Mammary epithelial cell (primary cell): Measurements from ENCODE around the gene ADAMTS17.

Experiments used
- CTCF ChIP-seq, 2 donors: IDR thresholded peaks in 1 of 2; conservative IDR thresholded peaks in 1 of 2; 2 replicates each; pipeline ENCODE4 v1.5.1; 2011 to 2012; ENCODE audit warnings: inconsistent platforms in 2 of 2, low read length in 2 of 2, mild to moderate bottlenecking in 2 of 2, control low read depth in 1 of 2, low read depth in 1 of 2; ENCODE audit not compliant: insufficient read depth in 1 of 2; ENCODE audit errors: extremely low read depth in 1 of 2
- EZH2 ChIP-seq: IDR thresholded peaks from 2 replicates; pipeline ENCODE4 v1.6.1; 2012; ENCODE audit warnings: low read length, inconsistent platforms, borderline replicate concordance

DNA sequence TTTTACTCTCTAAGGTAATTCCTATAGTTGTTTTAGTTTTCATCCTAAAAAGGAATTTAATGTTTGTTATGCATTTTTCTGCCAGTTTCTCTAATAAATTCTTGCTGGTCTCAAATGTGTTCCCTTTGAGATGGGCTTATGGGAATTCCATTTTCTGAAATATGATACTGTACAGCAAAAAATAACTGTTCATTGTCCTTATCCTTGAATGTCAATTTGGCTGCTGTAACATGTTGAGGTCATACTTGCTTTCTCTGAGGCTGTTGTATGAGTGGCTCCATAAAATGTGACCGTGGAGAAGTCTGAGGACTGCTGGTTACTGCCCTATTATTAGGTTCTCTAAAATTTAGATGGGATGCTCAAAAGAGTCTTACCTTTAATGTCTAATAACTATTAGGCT is 266.5 kb downstream of the ADAMTS17 start:
- TF ChIP-seq CTCF (conservative IDR thresholded peaks at IDR 0.05 in 1 of 2, IDR thresholded peaks at IDR 0.05 in 1 of 2; ENCODE audit: extremely low read depth in 1 of 2, insufficient read depth in 1 of 2, low read depth in 1 of 2, low read length in 2 of 2) = no peak
- TF ChIP-seq EZH2 = no peak
